Upper lobe of left lung (tissue), 4 donors: ENCODE measurements around the gene MRPL50.

Experiments used
- EP300 ChIP-seq, 4 donors: sonication (generic); formaldehyde crosslinking; IDR thresholded peaks; one replicate each; pipeline ENCODE4 v1.5.1; 2017; ENCODE audit warnings: antibody characterized with exemption in 4 of 4, control low read depth in 2 of 4
- POLR2A ChIP-seq, 4 donors: fragments of 450-650 bp; IDR thresholded peaks; one replicate each; pipeline ENCODE4 v1.5.1; 2016 to 2017; ENCODE audit warnings: antibody characterized with exemption in 4 of 4, mild to moderate bottlenecking in 2 of 4
- POLR2AphosphoS5 ChIP-seq, 2 donors: sonication (generic); formaldehyde crosslinking; IDR thresholded peaks; one replicate each; pipeline ENCODE4 v1.5.1; 2017; ENCODE audit warnings: antibody characterized with exemption in 2 of 2
- TF ChIP-seq, protein P1 (sequence below), 6 experiments: fragments of 450-650 bp in 4 of 6; fragments of 200-600 bp in 2 of 6; sonication (generic) in 2 of 6; IDR thresholded peaks; one replicate each; pipeline ENCODE4 v1.5.1; 2016 to 2019; ENCODE audit warnings: antibody characterized with exemption in 6 of 6

DNA sequence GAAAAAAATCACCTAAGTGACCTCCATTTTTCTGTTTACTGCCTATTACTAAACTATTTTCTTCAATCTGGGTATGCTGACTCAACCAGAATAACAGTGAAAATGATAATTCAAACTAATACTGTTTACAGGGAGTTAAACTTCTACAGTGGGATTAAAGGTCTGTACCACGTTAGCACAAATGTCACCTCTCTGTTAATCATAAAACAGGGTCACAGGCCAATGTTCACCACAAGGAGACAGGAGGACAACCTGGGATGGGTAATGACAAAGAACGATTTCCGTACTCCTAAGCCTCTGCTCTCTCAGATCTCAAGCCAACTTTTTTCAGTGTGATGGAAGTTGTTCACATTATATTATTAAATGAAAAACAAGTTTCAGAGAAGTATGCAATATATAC is 34.8 kb upstream of the MRPL50 start:
- TF ChIP-seq POLR2AphosphoS5 (IDR thresholded peaks at IDR 0.05), result no peak
- no peak for TF ChIP-seq POLR2A (IDR thresholded peaks at IDR 0.05)
- TF ChIP-seq, protein P1, sequence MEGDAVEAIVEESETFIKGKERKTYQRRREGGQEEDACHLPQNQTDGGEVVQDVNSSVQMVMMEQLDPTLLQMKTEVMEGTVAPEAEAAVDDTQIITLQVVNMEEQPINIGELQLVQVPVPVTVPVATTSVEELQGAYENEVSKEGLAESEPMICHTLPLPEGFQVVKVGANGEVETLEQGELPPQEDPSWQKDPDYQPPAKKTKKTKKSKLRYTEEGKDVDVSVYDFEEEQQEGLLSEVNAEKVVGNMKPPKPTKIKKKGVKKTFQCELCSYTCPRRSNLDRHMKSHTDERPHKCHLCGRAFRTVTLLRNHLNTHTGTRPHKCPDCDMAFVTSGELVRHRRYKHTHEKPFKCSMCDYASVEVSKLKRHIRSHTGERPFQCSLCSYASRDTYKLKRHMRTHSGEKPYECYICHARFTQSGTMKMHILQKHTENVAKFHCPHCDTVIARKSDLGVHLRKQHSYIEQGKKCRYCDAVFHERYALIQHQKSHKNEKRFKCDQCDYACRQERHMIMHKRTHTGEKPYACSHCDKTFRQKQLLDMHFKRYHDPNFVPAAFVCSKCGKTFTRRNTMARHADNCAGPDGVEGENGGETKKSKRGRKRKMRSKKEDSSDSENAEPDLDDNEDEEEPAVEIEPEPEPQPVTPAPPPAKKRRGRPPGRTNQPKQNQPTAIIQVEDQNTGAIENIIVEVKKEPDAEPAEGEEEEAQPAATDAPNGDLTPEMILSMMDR (IDR thresholded peaks at IDR 0.05), result no peak
- TF ChIP-seq EP300 (IDR thresholded peaks at IDR 0.05), result no peak
